ENCODE results near the gene ZNF335.

- TF ChIP-seq, protein P1, sequence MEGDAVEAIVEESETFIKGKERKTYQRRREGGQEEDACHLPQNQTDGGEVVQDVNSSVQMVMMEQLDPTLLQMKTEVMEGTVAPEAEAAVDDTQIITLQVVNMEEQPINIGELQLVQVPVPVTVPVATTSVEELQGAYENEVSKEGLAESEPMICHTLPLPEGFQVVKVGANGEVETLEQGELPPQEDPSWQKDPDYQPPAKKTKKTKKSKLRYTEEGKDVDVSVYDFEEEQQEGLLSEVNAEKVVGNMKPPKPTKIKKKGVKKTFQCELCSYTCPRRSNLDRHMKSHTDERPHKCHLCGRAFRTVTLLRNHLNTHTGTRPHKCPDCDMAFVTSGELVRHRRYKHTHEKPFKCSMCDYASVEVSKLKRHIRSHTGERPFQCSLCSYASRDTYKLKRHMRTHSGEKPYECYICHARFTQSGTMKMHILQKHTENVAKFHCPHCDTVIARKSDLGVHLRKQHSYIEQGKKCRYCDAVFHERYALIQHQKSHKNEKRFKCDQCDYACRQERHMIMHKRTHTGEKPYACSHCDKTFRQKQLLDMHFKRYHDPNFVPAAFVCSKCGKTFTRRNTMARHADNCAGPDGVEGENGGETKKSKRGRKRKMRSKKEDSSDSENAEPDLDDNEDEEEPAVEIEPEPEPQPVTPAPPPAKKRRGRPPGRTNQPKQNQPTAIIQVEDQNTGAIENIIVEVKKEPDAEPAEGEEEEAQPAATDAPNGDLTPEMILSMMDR (IDR thresholded peaks at IDR 0.05; ENCODE audit: poor library complexity) = no peak
- no peak for TF ChIP-seq EZH2phosphoT487 (IDR thresholded peaks at IDR 0.05; ENCODE audit: low read depth, severe bottlenecking, unreplicated experiment)
Measured at GRCh38 chr20:45918779-45919537, 53.0 kb downstream of the ZNF335 start.
